Spleen (tissue), 11 donors: ENCODE measurements around the gene GRIK3. TPM values are rescaled to one million over a fixed set of nuclear protein-coding genes. Genes with fewer than 3 reads are reported as not detected.

Experiments used
- DNase-seq: peaks from one replicate; pipeline ENCODE4 v3.0.0-alpha.2; 2020
- H3K27ac ChIP-seq, 8 donors: fragments of 200-600 bp; sonication (generic) in 7 of 8; 1 replicate in 4 of 8; 2 replicates in 4 of 8; pipeline versions ENCODE4 v1.5.0 to v1.8.0; 2016 to 2021; ENCODE audit warnings: inconsistent platforms in 4 of 8, mild to moderate bottlenecking in 4 of 8, moderate library complexity in 1 of 8
- H3K27me3 ChIP-seq, 7 donors: fragments of 200-600 bp; sonication (generic) in 6 of 7; replicated peaks in 1 of 7; 1 replicate in 4 of 7; 2 replicates in 3 of 7; pipeline versions ENCODE4 v1.5.0 to v1.8.0; 2016 to 2021; ENCODE audit warnings: inconsistent platforms in 3 of 7, mild to moderate bottlenecking in 1 of 7
- H3K36me3 ChIP-seq, 6 donors: fragments of 200-600 bp; sonication (generic) in 5 of 6; 1 replicate in 4 of 6; 2 replicates in 2 of 6; pipeline versions ENCODE4 v1.5.0 to v1.8.0; 2016 to 2021; ENCODE audit warnings: inconsistent platforms in 2 of 6
- H3K4me1 ChIP-seq, 6 donors: fragments of 200-600 bp; sonication (generic) in 5 of 6; 1 replicate in 3 of 6; 2 replicates in 3 of 6; pipeline versions ENCODE4 v1.5.0 to v1.8.0; 2016 to 2021; ENCODE audit warnings: inconsistent platforms in 3 of 6
- H3K4me3 ChIP-seq, 8 donors: fragments of 200-600 bp; sonication (generic) in 7 of 8; 1 replicate in 4 of 8; 2 replicates in 4 of 8; pipeline versions ENCODE4 v1.5.0 to v1.8.0; 2016 to 2021; ENCODE audit warnings: inconsistent platforms in 4 of 8, mild to moderate bottlenecking in 4 of 8, moderate library complexity in 2 of 8
- H3K9me3 ChIP-seq, 8 donors: fragments of 200-600 bp; sonication (generic) in 7 of 8; 1 replicate in 4 of 8; 2 replicates in 4 of 8; pipeline versions ENCODE4 v1.5.0 to v1.8.0; 2016 to 2021; ENCODE audit warnings: inconsistent platforms in 4 of 8
- CTCF ChIP-seq, 11 experiments: fragments of 200-600 bp in 7 of 11; fragments of 450-650 bp in 4 of 11; sonication (generic) in 4 of 11; IDR thresholded peaks in 8 of 11; conservative IDR thresholded peaks in 3 of 11; 1 replicate in 7 of 11; 2 replicates in 4 of 11; pipeline versions ENCODE4 v1.4.0 to v1.8.0; 2016 to 2021; ENCODE audit warnings: antibody characterized with exemption in 11 of 11, inconsistent platforms in 4 of 11, mild to moderate bottlenecking in 1 of 11
- POLR2A ChIP-seq, 3 donors: fragments of 450-650 bp; IDR thresholded peaks; one replicate each; pipeline ENCODE4 v1.5.1; 2017; ENCODE audit warnings: antibody characterized with exemption in 3 of 3, mild to moderate bottlenecking in 1 of 3
- POLR2AphosphoS5 ChIP-seq, 3 donors: sonication (generic); formaldehyde crosslinking; IDR thresholded peaks; one replicate each; pipeline ENCODE4 v1.5.1; 2017; ENCODE audit warnings: antibody characterized with exemption in 3 of 3
- WGBS, 5 donors: extraction: QIAGEN DNeasy Blood & Tissue Kit in 3 of 5; methylation state at CpG; one replicate each; pipeline versions ENCODE4 v1.1.5 to v1.1.7; 2013 to 2018; 5-methylcytosine and 5-hydroxymethylcytosine counted together
- intact Hi-C: fragments of 100-400 bp; cut with DNase I; formaldehyde crosslinking; loops from one replicate; pipeline ENCODE4 v1.15.0; 2023; ENCODE audit warnings: low total_unique reads
- polyA plus RNA-seq, 3 donors: library from polyadenylated mRNA; stranded (reverse); fragments of 200-250 nt; gene quantifications; one replicate each; pipeline ENCODE4 v1.2.1, GENCODE V29; 2013
- total RNA-seq, 7 donors: library from RNA; depleted of rRNA in 3 of 7; stranded (reverse); fragments of >200 nt in 3 of 7; fragmentation: NEBNext Ultra II Directional in 4 of 7; extraction: Animal tissue kit (Norgen Biotek cat#: 25700) in 4 of 7; gene quantifications; one replicate each; pipeline versions ENCODE4 v1.1.0 to v1.2.1, GENCODE V29; 2016 to 2021
- donor health status: healthy with polysubstance abuse.
- donor health status: DM: no; HTN: no; CAD: no; lungs with moderate emphysema.
- donor health status: DM: no; HTN: no; CAD: no.
- donor health status: Bipolar disorder and iron deficiency.
- donor health status: healthy.
- donor health status: DM: no; HTN: no; CAD: no.
- donor health status: DM: yes; HTN: yes; CAD: no.

Gene GRIK3
- total and polyA plus RNA-seq, 10 donors, result 0.09 to 0.74 (median 0.19) TPM

- Histone ChIP-seq H3K9me3 (peaks cover 0 to 4% (median 0%) of the 10 kb centered on the region in 8 donors), H3K27ac (no peak overlapping the region), H3K27me3 (peaks cover 0 to 24% (median 0%) of the 10 kb centered on the region in 7 donors), H3K36me3 (no peaks in the 10 kb centered on the region), H3K4me1 (no peaks in the 10 kb centered on the region), H3K4me3 (no peak overlapping the region)
- WGBS, 5 donors, result 82 to 100% (median 88%) methylated on average over 1 to 2 of the region's 2 CpGs
- intact Hi-C loops, result no loop called here
- peak; percentile 8 for DNase-seq
- TF ChIP-seq POLR2A (IDR thresholded peaks at IDR 0.05), result no peak
- TF ChIP-seq POLR2AphosphoS5 (IDR thresholded peaks at IDR 0.05), result no peak
- TF ChIP-seq CTCF (IDR thresholded peaks at IDR 0.05 in 8 of 11, conservative IDR thresholded peaks at IDR 0.05 in 3 of 11), result no peak
Observed at GRCh38 chr1:37078866-37079265, 44.6 kb upstream of the GRIK3 start.

GRCh38 chr1:37076168-37076567 is 41.9 kb upstream of the GRIK3 start:
- peaks cover 0 to 25% (median 0%) of the 10 kb centered on the region in 7 donors for H3K27me3 ChIP-seq
- no peaks in the 10 kb centered on the region for H3K36me3 ChIP-seq
- no peak for DNase-seq
- TF ChIP-seq POLR2A (IDR thresholded peaks at IDR 0.05) (no peak), CTCF (IDR thresholded peaks at IDR 0.05 in 8 of 11, conservative IDR thresholded peaks at IDR 0.05 in 3 of 11) (no peak), POLR2AphosphoS5 (IDR thresholded peaks at IDR 0.05) (no peak)
- no peaks in the 10 kb centered on the region for H3K4me1 ChIP-seq
- intact Hi-C loops, result no loop called here
- H3K27ac ChIP-seq, result no peak overlapping the region
- peaks cover 0 to 4% (median 0%) of the 10 kb centered on the region in 8 donors for H3K9me3 ChIP-seq
- H3K4me3 ChIP-seq, result no peak overlapping the region
- 33 to 76% (median 56%) methylated on average over 1 to 2 of the region's 2 CpGs for WGBS, 5 donors

DNA sequence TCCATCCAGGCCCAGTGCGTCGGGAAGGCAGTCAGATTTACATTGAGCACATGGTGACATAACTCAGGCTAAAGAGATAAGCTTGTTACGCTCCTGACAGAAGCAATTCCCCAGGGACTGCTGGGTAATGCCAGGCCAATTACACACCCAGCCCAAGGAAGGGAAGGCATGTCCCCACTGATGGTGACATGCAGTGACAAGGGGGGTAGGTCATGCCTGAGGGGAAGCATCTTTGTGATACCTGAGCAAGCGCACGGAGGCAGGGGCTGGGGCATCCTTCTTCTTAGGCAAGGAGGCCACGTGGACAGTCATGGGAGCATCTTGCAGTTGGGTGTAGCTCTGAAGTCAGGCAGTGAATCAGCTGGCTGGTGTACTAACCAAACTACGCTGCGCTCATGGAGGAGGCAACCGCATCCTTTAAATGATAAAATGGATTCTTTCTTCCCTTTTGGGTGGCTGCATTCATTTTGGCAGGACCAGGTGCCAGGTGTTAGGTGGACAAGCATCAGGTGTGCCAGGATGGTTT is 39.6 kb upstream of the GRIK3 start:
- TF ChIP-seq POLR2AphosphoS5 (IDR thresholded peaks at IDR 0.05) (no peak), CTCF (IDR thresholded peaks at IDR 0.05 in 8 of 11, conservative IDR thresholded peaks at IDR 0.05 in 3 of 11) (no peak), POLR2A (IDR thresholded peaks at IDR 0.05) (no peak)
- DNase-seq, result peak; percentile 45
- Histone ChIP-seq H3K4me3 (no peak overlapping the region), H3K27me3 (peaks cover 0 to 40% (median 0%) of the 10 kb centered on the region in 7 donors), H3K4me1 (no peaks in the 10 kb centered on the region), H3K36me3 (no peaks in the 10 kb centered on the region), H3K9me3 (no peaks in the 10 kb centered on the region), H3K27ac (no peak overlapping the region)
- 74 to 85% (median 78%) methylated on average over 9 of the region's 9 CpGs for WGBS, 5 donors
- intact Hi-C loops, result no loop called here

GRCh38 chr1:37073152-37073853 is 39.0 kb upstream of the GRIK3 start:
- Histone ChIP-seq H3K9me3 (no peaks in the 10 kb centered on the region), H3K27me3 (peaks cover 0 to 43% (median 0%) of the 10 kb centered on the region in 7 donors), H3K4me1 (no peaks in the 10 kb centered on the region), H3K4me3 (no peak overlapping the region), H3K27ac (no peak overlapping the region), H3K36me3 (no peaks in the 10 kb centered on the region)
- peak; percentile 10 for DNase-seq
- no peak for TF ChIP-seq POLR2AphosphoS5 (IDR thresholded peaks at IDR 0.05)
- no peak for TF ChIP-seq POLR2A (IDR thresholded peaks at IDR 0.05)
- no peak for TF ChIP-seq CTCF (IDR thresholded peaks at IDR 0.05 in 8 of 11, conservative IDR thresholded peaks at IDR 0.05 in 3 of 11)
- intact Hi-C loops, result no loop called here
- WGBS, 5 donors, result 61 to 69% (median 67%) methylated on average over 9 of the region's 9 CpGs
